NCI-H1694 (cell line): ENCODE results near the gene CFAP91.
"Not testable (repeated sequence)": the region's sequence is repeated elsewhere in the genome, so short reads cannot be mapped to it uniquely, and the experiment has no call there.

ENCODE experiments used
- DNase-seq: peaks from one replicate; lab custom pipeline; 2025; lab: John Stamatoyannopoulos, UW

CFAP91 gene

GRCh38 chr3:119677641-119677934, 25.2 kb upstream of the CFAP91 start:
- no peak for DNase-seq

GRCh38 chr3:119678209-119678608, 24.6 kb upstream of the CFAP91 start:
- DNase-seq: not testable (repeated sequence)

- DNase-seq: no peak
These were observed 22.9 kb upstream of the CFAP91 start for GRCh38 chr3:119679874-119680273.

GRCh38 chr3:119681279-119681678, 21.5 kb upstream of the CFAP91 start:
- peak; percentile 3 for DNase-seq

- no peak for DNase-seq
These were observed 19.4 kb upstream of the CFAP91 start for GRCh38 chr3:119683421-119683820.

GRCh38 chr3:119690043-119690656, 12.7 kb upstream of the CFAP91 start:
- peak; percentile 5 for DNase-seq

GRCh38 chr3:119695480-119695879, 7.3 kb upstream of the CFAP91 start:
- DNase-seq: no peak

GRCh38 chr3:119697394-119697793, 5.4 kb upstream of the CFAP91 start:
- no peak for DNase-seq

GRCh38 chr3:119700269-119700919, 2.4 kb upstream of the CFAP91 start:
- no peak for DNase-seq

- DNase-seq: no peak
These were observed 1.7 kb upstream of the CFAP91 start for GRCh38 chr3:119700920-119701734.

GRCh38 chr3:119703820-119704531, 1.2 kb downstream of the CFAP91 start:
- no peak for DNase-seq

GRCh38 chr3:119715105-119715504, 12.3 kb downstream of the CFAP91 start:
- no peak for DNase-seq

- DNase-seq: no peak
These were observed 14.2 kb downstream of the CFAP91 start for GRCh38 chr3:119716998-119717397.

- DNase-seq: no peak
These were observed 14.7 kb downstream of the CFAP91 start for GRCh38 chr3:119717520-119717919.

- no peak for DNase-seq
These were observed 20.2 kb downstream of the CFAP91 start for GRCh38 chr3:119723022-119723421.

GRCh38 chr3:119726909-119727308, 24.1 kb downstream of the CFAP91 start:
- no peak for DNase-seq

- peak; percentile 37 for DNase-seq
These were observed 27.2 kb downstream of the CFAP91 start for GRCh38 chr3:119729996-119730395.

- peak; percentile 57 for DNase-seq
These were observed 28.9 kb downstream of the CFAP91 start for GRCh38 chr3:119731560-119732343.

GRCh38 chr3:119733812-119734211, 31.0 kb downstream of the CFAP91 start:
- DNase-seq: no peak

GRCh38 chr3:119738741-119739140, 35.9 kb downstream of the CFAP91 start:
- no peak for DNase-seq

- no peak for DNase-seq
These were observed 39.1 kb downstream of the CFAP91 start for GRCh38 chr3:119741657-119742590.
